RWPE1 (cell line): Measurements from ENCODE around the gene TNFRSF18.
"Not testable (repeated sequence)": the region's sequence is repeated elsewhere in the genome, so short reads cannot be mapped to it uniquely, and the experiment has no call there.

ENCODE experiments used
- CTCF ChIA-PET: fragments of 350-600 bp; sonication (Branson Sonifier 250); formaldehyde crosslinking; extraction: SDS; loops from one replicate; lab custom pipeline; 2021; lab: Yijun Ruan, JAX
- POLR2A ChIA-PET: fragments of 400-600 bp; formaldehyde crosslinking; extraction: SDS; loops from one replicate; lab custom pipeline; 2020; ENCODE audit warnings: antibody characterized with exemption; ENCODE audit not compliant: low non-redundant PET; lab: Yijun Ruan, JAX
- DNase-seq: peaks from one replicate; pipeline ENCODE4 v3.0.0; 2012; ENCODE audit warnings: low spot score
- H3K27ac ChIP-seq: fragments of 450-650 bp; 2 replicates; pipeline ENCODE4 v1.5.1; 2017
- TF ChIP-seq, protein P1 (sequence below): fragments of 450-650 bp; conservative IDR thresholded peaks from 2 replicates; pipeline ENCODE4 v1.5.1; 2017; ENCODE audit warnings: low read depth, mild to moderate bottlenecking

Gene TNFRSF18

GRCh38 chr1:1179346-1179982, 26.9 kb downstream of the TNFRSF18 start:
- no peak for DNase-seq
- H3K27ac ChIP-seq: no peak overlapping the region
- TF ChIP-seq, protein P1, sequence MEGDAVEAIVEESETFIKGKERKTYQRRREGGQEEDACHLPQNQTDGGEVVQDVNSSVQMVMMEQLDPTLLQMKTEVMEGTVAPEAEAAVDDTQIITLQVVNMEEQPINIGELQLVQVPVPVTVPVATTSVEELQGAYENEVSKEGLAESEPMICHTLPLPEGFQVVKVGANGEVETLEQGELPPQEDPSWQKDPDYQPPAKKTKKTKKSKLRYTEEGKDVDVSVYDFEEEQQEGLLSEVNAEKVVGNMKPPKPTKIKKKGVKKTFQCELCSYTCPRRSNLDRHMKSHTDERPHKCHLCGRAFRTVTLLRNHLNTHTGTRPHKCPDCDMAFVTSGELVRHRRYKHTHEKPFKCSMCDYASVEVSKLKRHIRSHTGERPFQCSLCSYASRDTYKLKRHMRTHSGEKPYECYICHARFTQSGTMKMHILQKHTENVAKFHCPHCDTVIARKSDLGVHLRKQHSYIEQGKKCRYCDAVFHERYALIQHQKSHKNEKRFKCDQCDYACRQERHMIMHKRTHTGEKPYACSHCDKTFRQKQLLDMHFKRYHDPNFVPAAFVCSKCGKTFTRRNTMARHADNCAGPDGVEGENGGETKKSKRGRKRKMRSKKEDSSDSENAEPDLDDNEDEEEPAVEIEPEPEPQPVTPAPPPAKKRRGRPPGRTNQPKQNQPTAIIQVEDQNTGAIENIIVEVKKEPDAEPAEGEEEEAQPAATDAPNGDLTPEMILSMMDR: no peak
- CTCF ChIA-PET: no interaction called here
- POLR2A ChIA-PET: no interaction called here

DNA sequence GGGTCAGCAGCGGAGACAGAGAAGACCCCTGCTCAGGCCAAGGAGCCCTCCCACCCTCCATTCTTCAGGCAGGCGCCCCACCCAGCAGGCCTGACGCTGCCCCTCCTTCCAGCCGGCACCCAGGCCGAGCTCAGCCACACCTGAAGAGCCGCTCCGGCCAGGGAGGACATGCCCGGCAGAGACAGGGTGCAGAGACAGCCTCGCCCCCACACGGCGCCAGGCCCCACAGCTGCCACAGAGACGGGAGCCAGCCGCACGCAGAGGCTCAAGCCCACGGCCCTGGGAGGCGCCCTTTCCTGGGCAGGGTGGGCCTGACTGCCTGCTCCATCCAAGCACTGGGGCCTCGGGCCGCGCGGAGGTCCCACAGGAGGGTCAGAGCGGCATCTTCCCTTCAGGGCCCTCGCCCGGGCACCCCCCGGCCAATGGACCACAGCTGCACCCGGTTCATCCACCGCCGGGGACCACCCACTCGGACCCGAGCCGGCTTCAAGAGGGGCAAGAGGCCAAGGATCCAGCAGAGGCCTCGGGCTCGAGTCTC, 27.5 kb downstream of the TNFRSF18 start:
- DNase-seq: no peak
- TF ChIP-seq, protein P1: no peak
- CTCF ChIA-PET: no interaction called here
- no peak overlapping the region for H3K27ac ChIP-seq
- POLR2A ChIA-PET: no interaction called here

- no peak overlapping the region for H3K27ac ChIP-seq
- TF ChIP-seq, protein P1: no peak
- no peak for DNase-seq
- CTCF ChIA-PET: interaction anchor here (0.7 kb wide), 1 partner anchor 48 kb away, joined by 3 read pairs; no protein-coding TSS in a partner anchor
- POLR2A ChIA-PET: no interaction called here
Observed at GRCh38 chr1:1177452-1178206, 28.8 kb downstream of the TNFRSF18 start.

- ChIA-PET CTCF (no interaction called here), POLR2A (no interaction called here)
- TF ChIP-seq, protein P1: no peak
- DNase-seq: no peak
- no peak overlapping the region for H3K27ac ChIP-seq
Observed at GRCh38 chr1:1176931-1177330, 29.5 kb downstream of the TNFRSF18 start.

- CTCF ChIA-PET, POLR2A ChIA-PET, H3K27ac ChIP-seq: not testable (repeated sequence)
- peak; percentile 42 for DNase-seq
Observed at GRCh38 chr1:1176063-1176761, 30.2 kb downstream of the TNFRSF18 start.

- no peak overlapping the region for H3K27ac ChIP-seq
- POLR2A ChIA-PET: no interaction called here
- no peak for DNase-seq
- TF ChIP-seq, protein P1: no peak
- CTCF ChIA-PET: interaction anchor here (0.6 kb wide), 1 partner anchor 37 kb away, joined by 3 read pairs; no protein-coding TSS in a partner anchor
Observed at GRCh38 chr1:1175221-1176062, 30.9 kb downstream of the TNFRSF18 start.
